Fibroblast of lung (primary cell): Measurements from ENCODE around the gene TTBK2.

Source experiments
- EZH2 ChIP-seq: IDR thresholded peaks from 2 replicates; pipeline ENCODE4 v1.5.1; 2012; ENCODE audit warnings: low read length, control low read depth, mild to moderate bottlenecking; ENCODE audit errors: missing control alignments
- TF ChIP-seq, protein P1 (sequence below), 2 donors: IDR thresholded peaks in 1 of 2; conservative IDR thresholded peaks in 1 of 2; 1 replicate in 1 of 2; 2 replicates in 1 of 2; pipeline ENCODE4 v1.5.1; 2011 to 2012; ENCODE audit warnings: low read length in 2 of 2, control low read depth in 1 of 2, inconsistent platforms in 1 of 2, low read depth in 1 of 2, mild to moderate bottlenecking in 1 of 2

DNA sequence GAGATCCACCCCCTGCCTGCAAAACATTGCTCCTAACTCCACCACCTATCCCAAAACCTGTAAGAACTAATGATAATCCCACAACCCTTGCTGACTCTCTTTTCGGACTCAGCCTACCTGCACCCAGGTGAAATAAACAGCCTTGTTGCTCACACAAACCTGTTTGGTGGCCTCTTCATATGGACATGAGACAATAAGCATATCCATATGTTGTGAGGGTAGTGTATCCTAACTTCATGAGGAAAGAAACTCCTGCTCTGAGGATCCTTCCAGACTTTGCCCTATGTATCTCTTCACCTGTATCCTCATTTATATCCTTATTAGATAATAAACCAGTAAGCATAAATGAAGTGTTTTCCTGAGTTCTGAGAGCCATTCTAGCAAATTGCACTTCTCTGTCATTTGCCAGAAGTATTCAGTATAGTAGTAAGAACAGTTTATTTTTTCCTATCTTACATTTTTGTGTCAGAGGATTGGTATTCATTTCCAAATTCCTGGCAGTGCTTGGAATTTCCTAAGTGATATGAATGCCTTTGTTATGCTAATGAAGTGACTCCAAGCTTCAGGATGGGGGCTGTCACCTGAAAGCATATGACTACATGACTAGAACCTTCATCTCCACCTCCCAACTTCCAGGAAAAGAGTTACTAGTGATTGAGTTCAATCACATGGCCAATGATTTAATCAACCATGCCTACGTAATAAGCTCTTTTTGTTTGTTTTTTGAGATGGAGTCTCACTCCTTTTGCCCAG lies 30.2 kb downstream of the TTBK2 start:
- TF ChIP-seq, protein P1, sequence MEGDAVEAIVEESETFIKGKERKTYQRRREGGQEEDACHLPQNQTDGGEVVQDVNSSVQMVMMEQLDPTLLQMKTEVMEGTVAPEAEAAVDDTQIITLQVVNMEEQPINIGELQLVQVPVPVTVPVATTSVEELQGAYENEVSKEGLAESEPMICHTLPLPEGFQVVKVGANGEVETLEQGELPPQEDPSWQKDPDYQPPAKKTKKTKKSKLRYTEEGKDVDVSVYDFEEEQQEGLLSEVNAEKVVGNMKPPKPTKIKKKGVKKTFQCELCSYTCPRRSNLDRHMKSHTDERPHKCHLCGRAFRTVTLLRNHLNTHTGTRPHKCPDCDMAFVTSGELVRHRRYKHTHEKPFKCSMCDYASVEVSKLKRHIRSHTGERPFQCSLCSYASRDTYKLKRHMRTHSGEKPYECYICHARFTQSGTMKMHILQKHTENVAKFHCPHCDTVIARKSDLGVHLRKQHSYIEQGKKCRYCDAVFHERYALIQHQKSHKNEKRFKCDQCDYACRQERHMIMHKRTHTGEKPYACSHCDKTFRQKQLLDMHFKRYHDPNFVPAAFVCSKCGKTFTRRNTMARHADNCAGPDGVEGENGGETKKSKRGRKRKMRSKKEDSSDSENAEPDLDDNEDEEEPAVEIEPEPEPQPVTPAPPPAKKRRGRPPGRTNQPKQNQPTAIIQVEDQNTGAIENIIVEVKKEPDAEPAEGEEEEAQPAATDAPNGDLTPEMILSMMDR (conservative IDR thresholded peaks at IDR 0.05 in 1 of 2, IDR thresholded peaks at IDR 0.05 in 1 of 2; ENCODE audit: low read depth in 1 of 2, low read length in 2 of 2) = no peak
- TF ChIP-seq EZH2 = no peak
